Stimulated activated CD8-positive, alpha-beta memory T cell treated with anti-CD3 and anti-CD28 coated beads, Interleukin-4, amount 100 ng/mL, for 24 hours (primary cell): ENCODE measurements around the gene LHX8.
"Not testable (repeated sequence)": the region's sequence is repeated elsewhere in the genome, so short reads cannot be mapped to it uniquely, and the experiment has no call there.

Source experiments
- DNase-seq: peaks from one replicate; pipeline ENCODE4 v3.0.0-alpha.2; 2020; ENCODE audit warnings: low read depth

LHX8 gene

DNA sequence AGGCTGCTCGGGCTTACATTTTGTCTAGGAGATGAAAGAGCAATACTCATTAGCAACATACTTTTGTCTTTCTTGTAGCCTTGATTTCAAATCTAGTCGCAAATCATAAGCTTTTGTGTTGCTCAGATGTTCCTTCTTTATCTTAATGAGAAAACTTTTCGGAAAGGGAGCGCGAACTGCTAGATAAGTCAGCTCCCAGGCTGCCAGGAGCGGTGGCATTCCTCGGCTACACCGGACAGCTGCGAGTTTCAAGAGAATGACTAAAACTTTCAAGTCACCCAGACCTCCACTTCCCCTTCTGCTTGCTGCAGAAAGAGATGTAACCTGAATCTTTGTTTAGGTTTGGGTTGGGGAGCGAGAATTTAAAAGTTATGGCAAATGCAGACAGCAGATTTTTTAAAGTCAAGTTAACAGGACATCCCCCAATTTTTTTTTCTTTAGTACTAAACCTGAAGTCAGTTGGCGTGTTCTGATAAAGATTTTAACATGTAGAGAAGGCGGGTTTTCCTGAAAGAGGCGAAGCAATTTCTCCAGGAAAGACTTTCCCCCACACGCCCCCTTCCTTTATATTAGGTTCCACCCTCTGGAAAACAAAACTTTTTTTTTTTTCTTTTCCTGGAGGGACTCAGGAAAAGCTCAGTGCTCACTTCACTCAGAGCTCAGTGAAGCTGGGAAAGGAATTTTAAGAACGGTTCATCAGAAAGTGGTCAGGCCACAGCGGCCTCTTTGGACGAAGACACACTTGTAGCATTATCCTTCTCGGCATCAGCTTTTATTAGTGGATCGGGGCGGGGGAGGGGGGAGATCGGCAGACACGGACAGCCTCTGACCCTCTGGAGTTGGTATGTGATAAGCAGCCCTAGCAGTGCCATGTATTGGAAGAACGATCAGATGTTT, at the start of gene LHX8:
TSS of gene LHX8 (plus strand) at position 639 of the 897 bp plus-strand sequence. CDS start 2,227 bp downstream, outside the sequence.
- DNase-seq, result no peak

DNA sequence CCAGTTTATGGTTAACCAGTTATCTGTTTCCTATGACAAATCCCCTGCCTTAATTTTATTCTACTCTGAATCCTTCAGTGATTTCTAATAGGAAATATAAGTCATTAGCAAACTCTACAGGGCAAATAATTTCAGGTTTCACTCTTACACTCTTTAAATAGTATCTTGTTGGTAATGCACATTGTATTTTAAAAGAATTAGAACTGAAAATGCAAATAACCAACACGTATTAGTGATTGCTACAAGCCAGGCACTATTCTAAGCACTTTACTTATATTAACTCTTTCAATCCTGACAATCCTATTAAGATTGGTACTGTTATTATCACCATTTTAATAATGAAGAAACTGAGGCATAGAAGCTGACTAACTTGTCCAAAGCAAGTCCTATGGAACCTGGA, 48.3 kb upstream of the LHX8 start:
- no peak for DNase-seq

DNA sequence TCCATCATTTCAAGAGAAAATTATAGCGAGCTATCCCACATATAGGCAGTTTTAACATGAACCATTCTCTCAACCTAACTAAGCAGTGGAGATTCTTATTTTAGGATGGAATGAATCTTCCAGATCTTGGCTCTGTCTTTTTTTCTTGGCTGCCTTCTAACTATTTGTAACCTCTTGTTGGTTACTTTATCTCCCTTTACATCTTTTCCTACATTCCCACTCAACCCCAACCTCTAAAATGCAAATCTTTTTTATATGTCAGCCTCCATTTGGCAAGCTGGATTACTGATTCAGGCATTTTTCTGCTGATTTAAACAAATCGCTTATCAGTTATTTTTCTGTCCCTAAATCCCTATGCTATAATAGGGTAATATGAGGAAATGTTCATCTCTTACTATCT, 46.9 kb upstream of the LHX8 start:
- no peak for DNase-seq

DNA sequence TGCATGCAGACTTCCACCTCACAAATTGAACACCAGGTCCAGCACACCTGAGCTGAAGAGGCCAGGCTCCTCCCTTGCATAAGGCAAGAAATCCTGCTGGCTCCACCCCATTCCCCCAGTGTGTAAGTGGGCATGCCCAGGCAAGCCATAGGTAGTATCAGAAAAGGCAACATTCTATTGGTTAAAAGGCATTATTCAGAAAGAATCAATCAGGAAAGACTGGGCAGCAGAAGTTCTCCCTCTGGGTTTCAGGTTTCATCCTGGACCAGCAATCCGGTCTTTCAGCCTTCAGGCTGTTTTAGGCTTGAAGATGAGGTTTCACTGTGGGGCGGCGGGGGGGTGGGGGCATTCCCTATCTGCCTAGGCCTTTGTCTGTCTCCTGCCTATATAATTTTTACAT, 42.0 kb upstream of the LHX8 start:
- DNase-seq, result no peak

DNA sequence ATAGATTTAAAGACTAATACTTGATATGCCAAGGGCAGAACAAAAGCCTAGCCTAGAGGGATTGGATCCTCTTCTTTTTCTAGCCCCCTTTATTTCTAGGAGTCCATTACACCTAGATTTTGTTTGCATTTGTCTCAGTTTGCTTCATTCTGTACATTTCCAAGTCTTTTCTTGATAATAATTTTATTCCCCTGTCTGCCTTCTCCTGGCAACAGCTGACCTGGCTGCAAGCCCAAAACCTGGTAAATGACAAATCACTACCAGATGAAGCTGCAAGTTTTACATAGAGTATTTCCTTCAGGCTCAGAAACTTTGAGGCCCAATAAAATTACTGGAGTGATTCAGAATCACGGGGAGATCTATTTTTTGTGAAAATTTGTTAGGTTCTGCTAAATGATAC, 36.5 kb upstream of the LHX8 start:
- DNase-seq, result no peak

DNA sequence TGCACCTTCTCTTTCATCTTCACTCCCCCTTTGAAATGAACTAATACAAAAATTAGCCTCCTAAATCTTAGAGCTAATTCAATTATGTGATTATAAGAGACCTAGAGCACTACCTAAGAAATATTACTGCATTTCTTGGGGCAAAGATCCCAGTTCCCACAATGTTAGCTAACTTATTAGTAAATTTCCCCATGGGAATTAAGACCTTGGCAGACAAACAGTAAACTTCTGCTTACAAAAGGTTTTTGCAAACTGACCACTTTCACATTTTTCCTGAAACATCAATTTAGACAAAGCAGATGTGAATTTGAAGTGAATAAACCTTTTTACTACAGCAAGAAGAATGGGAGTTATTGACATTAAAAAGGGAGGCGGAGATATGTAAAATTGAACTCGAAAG, 34.6 kb upstream of the LHX8 start:
- DNase-seq, result no peak

DNA sequence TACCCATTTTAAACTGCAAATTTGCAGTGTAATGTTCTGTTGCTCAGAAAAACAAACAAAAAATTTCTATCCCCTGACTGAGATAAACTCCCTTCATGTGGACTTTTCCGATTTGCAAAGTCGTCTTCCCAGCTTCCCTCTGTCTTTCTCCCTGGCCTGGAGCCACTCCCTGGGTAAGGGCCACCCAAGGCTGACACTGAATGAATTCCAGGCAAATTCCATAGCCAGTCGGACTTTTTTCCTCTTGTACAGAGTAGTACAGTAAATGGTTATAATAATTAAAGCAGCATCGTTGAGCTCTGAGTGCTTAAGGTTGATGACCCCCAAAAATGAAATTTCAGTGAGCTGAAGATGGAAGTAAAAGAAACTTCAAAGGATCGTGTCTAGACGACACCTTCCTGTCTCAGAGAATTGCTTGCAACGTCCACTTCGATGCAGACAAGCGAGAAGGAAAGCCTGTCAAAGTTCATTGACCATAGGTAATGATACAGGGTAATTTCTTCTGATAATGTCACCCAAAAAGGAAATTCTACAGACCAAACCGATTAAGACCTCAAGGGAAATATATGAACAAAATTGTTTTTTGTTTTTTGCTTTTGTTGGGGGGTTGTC, 33.6 kb upstream of the LHX8 start:
- no peak for DNase-seq

DNA sequence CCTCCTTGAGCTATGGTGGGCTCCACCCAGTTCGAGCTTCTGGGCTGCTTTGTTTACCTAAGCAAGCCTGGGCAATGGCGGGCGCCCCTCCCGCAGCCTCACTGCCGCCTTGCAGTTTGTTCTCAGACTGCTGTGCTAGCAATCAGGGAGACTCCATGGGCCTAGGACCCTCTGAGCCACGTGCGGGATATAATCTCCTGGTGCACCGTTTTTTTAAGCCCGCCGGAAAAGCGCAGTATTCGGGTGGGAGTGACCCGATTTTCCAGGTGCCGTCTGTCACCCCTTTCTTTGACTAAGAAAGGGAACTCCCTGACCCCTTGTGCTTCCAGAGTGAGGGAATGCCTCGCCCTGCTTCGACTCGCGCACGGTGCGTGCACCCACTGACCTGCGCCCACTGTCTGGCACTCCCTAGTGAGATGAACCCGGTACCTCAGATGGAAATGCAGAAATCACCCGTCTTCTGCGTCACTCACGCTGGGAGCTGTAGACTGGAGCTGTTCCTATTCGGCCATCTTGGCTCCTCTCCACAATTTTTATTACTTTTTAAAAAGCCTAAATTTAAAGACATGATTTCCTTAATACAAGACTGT, 21.7 kb upstream of the LHX8 start:
- not testable (repeated sequence) for DNase-seq

DNA sequence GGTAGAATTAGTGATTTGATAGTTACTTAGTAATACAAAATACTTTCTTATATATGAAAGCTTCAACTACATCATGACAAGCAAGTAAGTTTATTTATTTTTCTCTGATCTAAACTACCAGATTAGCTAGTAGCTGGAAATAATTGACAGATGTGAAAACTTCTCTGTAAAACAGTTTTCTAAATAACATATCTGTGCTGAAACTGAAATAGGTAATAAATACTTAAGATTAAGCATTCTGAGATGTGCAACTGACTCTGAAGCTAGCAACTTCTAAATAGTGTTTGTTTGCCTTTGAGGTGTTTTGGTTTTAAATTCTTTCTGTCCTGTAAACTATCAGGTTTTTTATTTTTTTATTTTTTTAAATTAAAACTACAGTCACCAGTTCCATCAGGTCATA, 18.5 kb upstream of the LHX8 start:
- DNase-seq, result no peak

DNA sequence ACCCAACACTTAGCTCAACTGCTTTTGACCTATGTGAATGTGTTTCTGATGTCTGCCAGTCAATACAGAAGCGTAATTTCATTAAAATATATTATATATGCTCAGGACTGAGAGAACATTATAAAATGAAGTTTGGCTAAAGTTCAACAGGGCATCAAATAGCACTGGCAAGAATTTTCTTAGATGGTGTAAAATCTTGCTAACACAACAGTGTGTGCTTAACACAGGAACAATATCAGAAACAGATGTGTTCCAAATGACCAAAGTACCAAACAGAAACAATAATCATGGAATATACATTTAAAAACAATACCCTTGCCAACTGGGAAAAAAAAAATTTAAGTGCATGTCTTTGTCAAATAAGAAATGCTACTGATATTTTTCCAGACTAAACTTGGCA, 10.4 kb upstream of the LHX8 start:
- no peak for DNase-seq

DNA sequence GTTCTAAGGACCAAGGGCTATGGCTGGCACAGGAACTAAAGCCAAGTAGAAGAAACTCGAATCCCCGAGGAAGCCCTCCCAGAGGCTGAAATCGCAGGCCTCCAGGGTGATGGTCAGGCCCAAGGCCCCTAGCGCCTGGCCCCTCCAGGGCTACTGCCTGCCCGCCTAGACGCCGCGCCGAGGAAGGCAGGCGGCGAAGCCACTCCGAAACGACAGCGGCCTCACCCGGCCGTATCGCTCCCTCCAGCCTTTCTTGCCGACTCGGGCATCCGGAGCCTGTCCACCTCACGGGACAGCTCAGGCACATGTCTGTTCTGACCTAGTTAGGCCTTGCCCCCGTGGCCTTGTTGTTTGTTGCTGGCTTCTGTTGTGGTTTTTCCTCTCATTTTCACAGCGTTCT, 9.7 kb upstream of the LHX8 start:
- no peak for DNase-seq

DNA sequence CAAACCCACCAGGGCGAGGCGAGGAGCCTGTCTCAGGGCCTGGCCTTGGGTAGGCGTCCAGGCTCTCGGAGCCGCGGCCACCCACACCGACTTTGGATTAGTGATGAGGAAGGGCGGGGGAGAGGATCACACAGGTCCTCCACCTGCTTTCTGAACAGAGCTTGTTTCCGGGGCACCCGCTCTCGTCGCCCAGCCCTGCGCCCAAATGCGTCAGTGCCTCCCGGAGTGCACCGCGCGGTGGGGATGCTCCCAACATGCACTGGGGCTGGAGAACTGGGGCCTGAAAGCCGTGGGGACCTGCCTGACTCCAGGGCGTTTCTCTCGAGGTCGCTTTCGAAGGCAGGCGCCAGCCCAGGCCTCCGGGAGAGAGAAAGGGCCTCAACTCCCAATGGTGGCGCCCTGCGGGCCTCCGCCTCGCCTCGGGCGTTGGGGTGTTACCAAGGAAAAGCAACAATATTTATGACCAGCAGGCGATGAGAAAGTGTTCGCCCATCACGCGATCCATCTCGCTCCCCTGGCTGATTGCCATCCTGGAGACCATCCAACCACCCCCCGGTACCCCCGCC, 8.9 kb upstream of the LHX8 start:
- DNase-seq, result no peak

DNA sequence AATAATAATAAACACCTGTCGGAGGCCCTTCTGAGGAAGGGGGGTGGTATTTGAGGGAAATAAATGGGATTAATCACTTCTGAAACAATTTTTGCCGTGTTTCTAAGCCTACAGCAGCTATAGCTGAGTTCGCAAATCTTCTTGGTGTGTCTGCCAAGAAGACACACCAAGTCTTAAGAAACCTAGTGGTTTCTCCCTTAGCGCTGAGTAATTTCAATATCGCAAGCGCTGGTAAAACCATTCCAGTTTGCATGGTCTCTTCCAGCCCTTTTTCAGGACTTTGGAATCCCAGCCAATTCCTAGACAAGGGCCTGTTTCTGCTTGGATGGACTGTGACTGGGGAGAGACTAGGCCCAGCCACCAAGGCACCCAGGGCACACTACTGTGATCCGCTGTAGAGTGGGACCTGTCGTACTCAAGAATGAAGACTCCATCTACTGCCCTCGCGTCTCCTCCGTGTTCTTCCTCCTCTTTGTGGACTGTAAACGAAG, 7.5 kb upstream of the LHX8 start:
- DNase-seq, result no peak

DNA sequence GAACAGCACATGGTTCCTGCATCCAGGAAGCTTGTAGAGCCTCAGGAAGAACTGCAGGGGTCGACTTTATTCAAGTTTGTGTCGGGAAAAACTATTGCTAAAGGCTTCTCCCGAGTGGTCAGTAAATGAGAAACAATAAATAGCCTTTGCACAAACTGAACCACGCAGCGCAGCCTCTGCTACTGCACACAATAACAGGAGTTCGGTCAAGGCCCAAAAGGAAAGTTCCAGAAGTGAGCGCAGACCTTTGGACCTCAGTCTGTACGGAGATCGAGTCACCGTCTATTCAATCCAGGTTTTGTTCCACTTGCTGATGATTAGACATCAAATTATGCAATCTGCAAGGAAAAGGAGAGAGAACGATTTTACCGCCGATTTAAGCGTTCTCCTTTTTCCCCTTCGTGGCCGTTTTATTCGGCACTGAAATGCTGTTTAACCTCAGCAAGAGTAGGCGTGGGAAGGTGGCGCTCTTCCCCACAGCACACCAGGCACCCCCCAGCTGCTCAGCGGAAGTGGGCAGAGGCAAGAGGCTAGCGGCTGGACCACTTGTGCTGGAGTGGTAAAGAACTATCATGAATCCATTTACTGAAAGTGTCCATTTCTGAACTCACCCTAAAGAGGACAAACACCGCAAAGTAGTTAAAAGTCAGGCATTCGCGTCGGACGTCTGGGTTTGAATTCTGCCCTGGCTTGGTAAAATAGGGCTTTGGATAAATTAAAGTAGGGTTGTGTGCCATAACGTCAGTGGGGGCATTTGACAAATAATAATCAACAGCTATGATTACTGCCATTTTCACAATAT, 6.1 kb upstream of the LHX8 start:
- DNase-seq, result no peak

DNA sequence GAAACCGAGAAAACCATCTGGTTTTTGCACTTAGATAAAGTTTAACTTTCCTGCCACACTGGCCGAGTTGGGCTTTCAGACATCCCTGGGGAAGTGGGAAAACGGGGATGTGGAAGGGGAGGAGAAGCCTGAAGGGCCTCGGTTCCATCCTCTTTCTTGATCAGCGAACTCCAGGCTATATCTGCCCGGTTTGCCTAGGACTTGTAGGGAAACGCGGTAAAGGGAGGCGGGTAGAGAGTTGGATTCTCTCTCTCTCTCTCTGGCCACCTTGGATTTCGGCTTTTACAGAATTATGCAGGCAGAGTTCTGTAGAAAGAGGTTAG, 4.6 kb upstream of the LHX8 start:
- DNase-seq, result no peak

DNA sequence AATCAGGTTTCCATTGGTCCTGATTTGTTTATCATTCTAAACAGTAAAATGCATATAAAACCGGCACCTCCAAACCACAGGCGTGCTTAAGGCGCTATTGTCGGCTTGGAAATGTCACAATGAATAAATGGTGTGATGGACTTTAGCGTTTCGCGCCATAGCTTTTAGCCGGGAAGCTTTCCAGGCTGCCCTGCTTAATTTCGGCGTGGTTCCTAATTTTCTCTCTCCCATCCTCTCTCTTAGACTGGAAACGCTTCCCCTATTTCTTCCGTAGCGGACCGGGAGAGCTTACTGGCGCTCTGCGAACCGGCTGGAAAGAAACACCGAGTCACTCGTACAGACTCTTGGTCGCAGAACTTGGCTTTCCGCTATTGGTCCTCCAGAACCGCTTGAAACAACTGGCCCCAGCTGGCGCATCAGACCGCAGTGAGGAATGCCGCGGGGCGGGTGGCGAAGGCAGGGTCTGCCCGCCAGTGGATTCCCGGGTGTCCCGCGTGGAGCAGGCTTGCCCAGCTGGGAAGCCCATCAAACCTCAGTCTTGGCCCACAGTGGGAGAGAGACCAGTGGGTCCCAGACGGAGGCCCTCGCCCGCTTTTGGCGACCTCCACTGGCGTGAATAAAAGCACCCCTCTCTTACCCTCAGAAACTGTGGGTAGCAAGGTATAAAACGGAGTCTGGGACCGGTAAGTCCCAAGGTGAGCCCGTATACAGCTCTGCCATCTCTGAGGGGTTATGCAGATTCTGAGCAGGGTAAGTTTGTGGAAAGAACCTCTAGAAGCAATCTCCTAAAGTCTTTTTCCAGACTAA, 4.0 kb upstream of the LHX8 start:
- DNase-seq, result no peak

DNA sequence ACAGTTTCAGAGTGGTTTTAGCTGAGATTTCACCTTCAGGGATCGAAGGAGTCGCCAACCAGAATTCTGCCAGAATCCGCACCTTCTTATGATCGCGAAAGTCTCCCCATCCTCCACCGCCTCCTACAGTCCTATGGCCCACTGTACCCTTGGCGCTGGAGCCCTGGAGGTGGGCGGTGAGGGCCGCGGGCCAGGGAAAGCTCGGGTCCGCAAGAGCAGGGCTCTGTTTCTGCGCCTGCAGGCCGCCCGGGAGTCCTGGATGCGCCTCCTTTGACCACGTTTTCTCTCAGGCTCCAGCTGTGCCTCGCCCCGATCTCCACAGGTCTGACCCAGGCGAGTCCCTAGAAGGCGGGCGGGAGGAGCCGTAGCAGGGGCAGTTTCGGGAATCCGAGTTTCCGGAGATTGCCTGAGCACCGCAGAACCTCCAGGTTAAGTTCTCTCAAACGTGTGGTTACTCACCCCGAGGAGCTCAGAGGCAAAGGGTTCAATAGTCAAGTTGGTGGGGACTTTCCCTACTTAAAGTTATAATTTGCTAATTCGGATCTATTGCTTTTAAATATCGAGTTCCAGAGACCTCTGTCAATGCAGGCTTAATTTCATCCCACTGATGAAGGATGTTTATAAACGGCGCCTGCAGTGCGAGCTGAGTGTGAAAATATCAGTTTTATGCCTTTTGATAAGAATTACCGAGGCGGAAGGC, 3.2 kb upstream of the LHX8 start:
- DNase-seq, result no peak

DNA sequence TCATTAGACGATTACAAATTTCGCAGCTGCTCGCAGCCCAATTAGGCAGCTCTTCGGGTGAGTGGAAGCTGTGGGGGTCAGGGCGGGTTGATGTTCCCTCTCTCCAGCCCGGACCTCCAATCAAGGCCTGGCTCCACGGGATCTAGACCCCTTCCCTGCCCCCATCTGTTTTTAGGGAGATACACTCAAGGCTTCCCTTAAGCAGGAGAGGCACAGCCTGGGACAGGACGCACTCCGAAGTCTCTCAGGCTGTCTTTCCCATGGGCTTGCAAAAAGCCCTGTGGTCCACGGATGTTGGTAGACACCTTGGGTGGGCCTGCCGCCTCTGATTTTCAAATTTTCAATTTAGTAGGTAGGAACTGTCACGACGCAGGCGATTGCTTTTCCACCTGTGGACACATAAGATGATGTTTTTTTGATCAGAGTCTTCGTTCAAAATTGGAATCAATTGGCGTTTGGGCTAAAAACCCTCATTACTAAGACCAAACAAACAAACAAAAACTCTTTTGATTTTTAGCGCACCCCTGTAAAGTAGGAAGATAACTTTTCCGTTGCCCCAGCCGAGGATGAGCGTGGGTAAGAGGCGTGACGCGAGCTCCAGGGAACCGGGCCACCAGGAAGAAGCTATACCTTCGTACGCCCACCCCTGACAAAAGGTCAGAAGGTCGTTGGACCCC, 2.5 kb upstream of the LHX8 start:
- no peak for DNase-seq

DNA sequence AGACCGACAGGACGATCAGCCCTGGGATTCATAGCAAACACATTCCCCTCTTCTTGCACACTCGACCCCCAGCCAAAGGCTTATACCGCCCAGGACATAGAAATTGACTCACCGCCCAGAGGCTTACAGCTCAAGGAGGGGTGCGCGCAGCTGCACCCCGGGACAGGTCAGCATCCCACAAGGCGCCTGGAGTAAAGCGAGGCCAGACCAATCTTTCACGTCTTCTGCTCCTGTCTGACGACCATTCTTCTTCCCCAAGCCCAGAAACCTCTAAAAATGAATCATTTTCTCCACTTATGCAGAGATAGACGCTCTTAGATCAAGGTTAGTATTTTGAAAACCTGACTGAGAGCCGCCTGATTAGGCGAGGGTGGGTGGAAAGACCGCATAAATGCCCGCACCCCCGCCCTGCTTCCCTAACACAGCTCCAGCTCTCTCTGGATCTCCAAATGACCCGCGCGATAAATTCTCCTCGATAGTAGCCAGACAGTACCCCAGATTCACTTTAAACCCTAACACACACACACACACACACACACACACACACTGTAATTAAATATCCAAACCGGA, 1.9 kb upstream of the LHX8 start:
- no peak for DNase-seq
